Measurements from ENCODE around the gene SSBP4.
A peak's percentile ranks its signal among the peaks of the same experiment; 100 is the strongest.
"Not testable (repeated sequence)": the region's sequence is repeated elsewhere in the genome, so short reads cannot be mapped to it uniquely, and the experiment has no call there.

The SSBP4 gene

DNA sequence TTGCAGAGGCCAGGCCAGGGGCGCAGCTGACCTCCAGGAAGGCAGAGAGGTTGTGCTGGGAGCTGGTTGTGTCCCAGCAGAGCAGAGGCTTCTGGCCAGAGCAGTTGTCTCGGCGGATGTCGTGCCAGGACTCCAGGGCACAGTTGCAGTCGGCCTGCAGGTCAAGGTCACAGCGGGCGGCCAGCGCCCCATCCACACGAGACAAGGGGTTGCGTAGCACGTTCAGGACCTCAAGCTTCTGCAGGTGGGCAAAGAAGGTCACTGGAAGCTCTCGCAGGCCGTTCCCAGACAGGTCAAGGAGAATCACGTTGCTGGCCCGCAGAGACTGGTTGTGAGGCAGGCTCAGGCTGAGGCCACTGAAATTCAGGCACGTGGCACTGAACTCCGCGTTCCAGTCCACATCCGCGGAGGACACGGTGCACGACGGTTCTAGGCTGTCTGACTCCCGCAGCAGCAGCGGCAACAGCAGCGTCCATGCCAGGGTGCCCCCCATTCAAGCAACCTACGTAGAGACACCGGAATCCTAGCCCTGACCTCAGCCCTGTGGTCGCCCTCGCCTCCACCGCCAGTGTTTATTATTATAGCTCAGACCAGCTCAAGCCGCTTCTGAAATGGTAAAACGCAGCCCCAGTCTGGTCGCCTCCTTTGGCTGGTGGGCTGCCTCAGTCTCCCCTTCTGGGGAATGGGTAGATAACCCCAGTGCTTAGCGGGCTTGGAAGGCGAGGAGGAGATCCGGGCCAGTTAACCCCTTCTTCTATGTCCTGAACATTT, 22.5 kb upstream of the SSBP4 start:
- DNase-seq, result no peak

DNA sequence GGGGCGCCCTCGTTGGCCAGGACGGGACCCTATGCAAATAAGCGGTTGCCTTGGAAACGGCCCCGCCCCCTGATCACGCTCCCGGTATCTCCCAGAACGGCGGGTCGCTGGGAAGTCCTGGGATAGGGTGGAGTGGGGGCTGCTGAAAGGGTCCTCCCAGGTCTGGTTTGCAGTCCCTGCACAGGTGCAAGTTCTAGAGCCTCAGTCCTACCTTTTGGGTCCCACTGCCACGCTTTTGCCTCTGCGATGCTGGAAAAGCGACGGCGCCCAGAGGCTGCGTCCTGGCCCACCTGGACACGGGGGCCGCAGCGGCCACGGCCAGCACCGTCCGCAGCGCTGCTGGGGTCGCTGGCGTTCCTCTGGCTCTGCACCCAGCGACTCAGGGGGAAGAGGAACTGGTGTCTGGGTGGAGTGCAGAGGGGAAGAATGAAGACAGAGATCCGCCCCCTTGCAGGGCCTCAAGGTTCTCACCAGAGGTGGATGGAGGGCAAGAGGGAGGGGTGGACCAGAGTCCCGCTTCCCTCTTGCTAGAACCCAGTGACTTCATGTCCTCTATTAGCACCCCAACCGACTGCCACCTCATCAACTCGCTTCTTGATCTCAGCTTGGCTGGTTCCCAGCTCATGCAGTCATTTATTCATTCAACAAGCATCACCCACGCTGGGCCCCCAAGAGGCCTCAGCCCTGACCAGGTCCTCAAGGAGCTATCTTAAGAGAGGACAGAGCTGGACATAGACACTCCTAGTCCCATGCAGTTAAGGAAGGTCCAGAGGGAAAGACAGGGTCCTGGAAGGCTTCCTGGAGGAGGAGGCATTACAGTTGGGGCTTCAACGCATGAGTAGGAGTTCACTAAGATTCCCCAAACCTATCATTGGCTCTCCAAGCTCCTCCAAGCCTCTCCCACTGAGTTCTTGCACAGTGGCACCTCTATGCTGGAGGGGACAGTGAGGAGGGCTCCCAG, 21.7 kb upstream of the SSBP4 start, which contains the start of gene LRRC25:
TSS of gene LRRC25 (minus strand) at position 381 of the 961 bp plus-strand sequence. CDS start 659 bp downstream, outside the sequence.
- peak; percentile 34 for DNase-seq

- DNase-seq, result peak; percentile 91
Observed at GRCh38 chr19:18399008-18399407, 20.2 kb upstream of the SSBP4 start.

DNA sequence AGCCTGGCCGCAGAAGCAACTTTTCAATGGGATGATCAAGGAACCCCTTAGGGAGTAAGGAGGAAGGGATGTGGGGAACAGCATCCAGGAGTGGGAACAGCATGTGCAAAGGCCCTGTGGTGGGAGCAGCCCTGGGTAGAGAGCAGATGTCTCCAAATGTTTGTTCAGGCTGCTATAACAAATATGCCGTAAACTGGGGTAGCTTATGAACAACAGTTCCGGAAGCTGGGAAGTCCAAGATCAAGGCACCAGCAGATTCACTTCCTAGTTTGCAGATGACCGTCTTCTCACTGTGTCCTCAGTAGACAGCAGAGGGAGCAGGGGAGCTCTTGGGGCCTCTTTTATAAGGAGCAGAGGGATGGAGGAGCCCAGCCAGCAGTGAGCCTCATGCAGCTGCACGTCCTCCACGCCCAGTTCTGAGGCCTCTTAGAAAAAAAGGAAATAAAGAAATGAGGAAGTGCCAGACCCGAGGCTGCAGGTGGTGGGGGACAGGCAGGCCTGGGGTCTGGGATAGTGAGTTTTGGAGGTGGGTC, 17.6 kb upstream of the SSBP4 start:
- peak; percentile 91 for DNase-seq

DNA sequence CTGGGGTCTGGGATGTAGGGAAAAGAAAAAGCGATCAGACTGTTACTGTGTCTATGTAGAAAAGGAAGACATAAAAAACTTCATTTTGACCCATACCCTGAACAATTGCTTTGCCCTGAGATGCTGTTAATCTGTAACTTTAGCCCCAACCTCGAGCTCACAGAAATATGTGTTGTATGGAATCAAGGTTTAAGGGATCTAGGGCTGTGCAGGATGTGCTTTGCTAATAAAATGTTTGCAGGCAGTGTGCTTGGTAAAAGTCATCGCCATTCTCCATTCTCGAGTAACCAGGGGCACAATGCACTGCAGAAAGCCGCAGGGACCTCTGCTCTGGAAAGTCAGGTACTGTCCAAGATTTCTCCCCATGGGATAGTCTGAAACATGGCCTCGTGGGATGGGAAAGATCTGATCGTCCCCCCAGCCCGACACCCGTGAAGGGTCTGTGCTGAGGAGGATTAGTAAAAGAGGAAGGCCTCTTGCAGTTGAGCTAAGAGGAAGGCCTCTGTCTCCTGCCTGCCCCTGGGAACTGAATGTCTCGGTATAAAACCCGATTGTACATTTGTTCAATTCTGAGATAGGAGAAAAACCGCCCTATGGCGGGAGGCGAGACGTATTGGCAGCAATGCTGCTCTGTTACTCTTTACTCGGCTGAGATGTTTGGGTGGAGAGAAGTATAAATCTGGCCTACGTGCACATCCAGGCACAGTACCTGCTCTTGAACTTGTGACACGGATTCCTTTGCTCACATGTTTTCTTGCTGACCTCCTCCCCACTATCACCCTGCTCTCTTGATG, 16.5 kb upstream of the SSBP4 start:
- DNase-seq, result not testable (repeated sequence)

DNA sequence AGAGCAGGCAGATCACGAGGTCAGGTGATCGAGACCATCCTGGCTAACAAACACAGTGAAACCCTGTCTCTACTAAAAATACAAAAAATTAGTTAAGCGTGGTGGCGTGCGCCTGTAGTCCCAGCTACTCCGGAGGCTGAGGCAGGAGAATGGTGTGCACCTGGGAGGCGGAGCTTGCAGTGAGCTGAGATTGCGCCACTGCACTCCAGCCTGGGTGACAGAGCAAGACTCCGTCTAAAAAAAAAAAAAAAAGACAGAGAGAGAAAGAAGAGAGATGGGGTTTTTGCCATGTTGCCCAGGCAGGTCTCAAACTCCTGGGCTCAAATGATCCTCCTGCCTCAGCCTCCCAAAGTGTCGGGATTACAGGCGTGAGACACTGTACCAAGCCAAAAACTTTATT, 13.4 kb upstream of the SSBP4 start:
- not testable (repeated sequence) for DNase-seq

DNA sequence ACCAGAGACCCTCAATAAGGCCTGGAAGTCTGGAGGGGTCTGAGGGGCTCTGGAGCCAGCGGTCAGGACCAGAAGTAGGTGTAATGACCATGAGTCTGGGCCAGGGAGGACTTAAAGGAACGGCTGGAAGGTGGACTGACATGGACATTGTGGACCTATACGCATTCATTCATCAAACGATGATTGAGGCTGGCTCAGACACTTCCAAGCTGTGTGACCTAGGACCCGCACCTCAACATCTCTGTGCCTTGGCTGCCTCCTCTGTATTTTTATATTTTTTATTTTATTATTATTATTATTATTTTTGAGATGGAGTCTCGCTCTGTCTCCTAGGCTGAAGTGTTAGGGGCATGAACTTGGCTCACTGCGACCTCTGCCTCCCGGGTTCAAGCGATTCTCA, 12.4 kb upstream of the SSBP4 start:
- DNase-seq, result no peak

GRCh38 chr19:18408053-18408476, 11.1 kb upstream of the SSBP4 start:
- DNase-seq, result peak; percentile 66

DNA sequence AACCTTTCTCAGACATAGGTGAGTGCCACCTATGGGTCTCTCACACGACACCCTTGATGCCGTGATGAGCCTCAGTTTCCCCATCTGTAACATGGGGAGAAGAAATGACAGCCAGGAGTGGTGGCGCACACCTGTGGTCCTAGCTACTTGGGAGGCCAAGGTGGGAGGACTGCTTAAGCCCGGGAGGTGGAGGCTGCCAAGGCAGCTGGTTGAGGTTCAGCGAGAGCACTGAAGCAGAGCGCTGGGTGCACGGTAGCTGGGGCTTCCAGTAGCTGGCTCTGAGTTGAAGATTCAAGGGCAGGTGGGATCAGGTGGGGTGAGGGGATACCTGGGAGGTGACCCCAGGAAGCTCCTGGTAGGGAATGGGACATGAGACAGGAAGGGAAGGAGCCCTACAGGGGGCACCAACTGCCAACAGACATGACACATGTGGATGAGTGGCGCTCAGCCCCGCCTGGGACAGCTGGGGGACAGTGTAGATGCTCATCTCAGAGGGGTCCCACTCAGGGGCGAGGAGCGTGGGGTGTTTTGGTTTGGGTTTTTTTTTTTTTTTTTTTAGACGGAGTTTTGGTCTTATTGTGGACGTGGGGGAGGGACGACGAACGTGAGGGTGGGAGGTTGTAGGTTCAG, 6.5 kb upstream of the SSBP4 start:
- DNase-seq, result no peak

- peak; percentile 42 for DNase-seq
Observed at GRCh38 chr19:18414504-18415177, 4.6 kb upstream of the SSBP4 start.

- DNase-seq, result peak; percentile 85
Observed at GRCh38 chr19:18415178-18415867, 3.9 kb upstream of the SSBP4 start.

DNA sequence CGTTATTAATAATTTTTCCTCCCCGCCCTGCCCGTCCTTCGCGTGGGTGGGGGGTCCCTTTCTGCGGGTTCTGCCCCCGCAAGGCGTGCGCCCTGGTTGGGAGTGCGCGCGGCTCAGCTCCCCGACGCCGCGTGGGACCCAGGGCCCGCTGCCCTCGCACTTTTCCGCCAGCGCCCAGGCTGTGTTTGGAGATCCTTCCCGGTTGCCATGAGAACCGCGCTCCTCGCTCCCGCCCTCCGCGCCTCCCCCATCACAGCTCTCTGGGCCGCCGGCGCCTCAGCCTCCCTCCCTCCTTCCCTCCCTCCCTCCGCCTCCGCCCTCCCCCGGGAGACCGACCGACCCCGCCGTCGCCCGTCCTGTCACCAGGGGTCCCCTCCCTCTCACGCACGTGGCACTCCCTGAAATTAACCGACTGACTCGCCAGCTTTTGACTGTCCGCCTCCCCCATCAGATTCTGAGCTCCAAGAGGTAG, 2.4 kb upstream of the SSBP4 start:
- DNase-seq, result peak; percentile 88

DNA sequence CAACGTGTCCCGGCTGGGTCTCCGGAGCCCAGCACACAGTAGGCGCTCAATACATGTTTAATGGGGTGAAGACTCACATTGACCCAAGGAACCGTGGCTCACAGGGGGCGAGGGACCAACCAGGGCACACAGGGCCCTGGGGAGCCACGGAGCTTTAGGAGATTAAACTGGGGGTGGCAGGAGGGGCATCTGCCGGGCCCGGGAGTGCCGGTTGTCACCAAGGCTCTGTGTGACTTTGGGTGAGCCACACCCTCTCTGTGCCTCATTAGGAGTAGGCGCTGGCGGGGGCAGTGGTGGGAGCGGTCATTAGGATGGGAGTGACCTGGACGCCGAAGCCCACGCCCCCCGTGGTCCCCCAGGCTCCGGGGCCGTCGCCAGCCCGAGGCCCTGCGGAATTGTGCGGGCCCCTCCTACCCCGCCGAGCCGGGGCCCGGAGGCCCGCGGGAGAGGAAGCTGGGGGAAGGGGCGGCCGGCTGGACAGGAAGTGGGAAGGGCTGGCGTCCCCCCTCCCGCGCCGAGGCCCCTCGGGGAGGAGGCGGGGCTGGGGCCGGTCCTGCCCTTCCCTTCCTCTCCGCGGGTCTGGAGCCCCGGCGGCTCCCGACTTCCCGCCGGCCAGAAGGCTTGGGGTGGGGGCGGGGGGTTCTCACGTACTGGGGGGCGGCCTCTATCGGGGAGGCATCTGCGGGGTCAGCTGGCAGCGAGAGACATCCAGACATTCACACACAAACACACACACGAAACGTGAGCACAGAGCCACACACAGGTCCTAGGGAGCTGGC, 1.8 kb upstream of the SSBP4 start:
- DNase-seq, result peak; percentile 86

GRCh38 chr19:18418029-18418482, 1.1 kb upstream of the SSBP4 start:
- DNase-seq, result no peak

GRCh38 chr19:18418483-18419194, 559 bp upstream of the SSBP4 start:
- peak; percentile 77 for DNase-seq

GRCh38 chr19:18419699-18420460, 682 bp downstream of the SSBP4 start:
- peak; percentile 66 for DNase-seq

- DNase-seq, result no peak
Observed at GRCh38 chr19:18420930-18421329, 1.7 kb downstream of the SSBP4 start.

DNA sequence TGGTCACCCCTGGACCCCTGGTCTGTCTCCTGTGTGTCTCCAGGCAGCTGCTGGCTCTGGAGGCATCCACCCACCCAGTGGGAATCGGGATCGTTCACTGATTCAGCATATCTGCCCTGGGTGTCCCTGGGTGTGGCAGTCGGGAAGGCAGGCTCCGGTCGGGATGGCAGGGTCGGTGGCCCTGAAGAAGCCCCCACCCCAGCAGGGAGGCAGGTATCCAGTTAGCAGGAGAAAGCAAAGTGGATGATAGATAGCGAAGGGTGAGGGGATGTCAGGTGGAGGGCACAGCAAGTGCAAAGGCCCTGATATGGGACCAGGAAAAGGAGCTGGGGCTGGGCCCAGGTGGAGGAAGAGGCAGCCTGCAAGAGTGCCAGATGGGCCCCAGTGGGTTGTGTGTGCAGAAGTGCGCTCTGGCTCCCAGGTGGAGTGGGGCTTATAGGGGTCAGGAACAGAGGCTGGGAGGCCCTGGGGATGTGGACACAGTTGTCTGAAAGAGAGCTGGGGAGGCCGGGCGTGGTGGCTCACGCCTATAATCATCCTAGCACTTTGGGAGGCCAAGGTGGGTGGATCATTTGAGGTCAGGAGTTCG, 2.3 kb downstream of the SSBP4 start:
- no peak for DNase-seq
